Vagina (tissue), 2 donors: ENCODE results near the gene CACNG1.

ENCODE experiments used
- CTCF ChIP-seq, 3 experiments: fragments of 450-650 bp in 2 of 3; fragments of 200-600 bp in 1 of 3; sonication (generic) in 1 of 3; IDR thresholded peaks; one replicate each; pipeline ENCODE4 v1.5.1; 2017 to 2019; ENCODE audit warnings: antibody characterized with exemption in 3 of 3, mild to moderate bottlenecking in 2 of 3, moderate library complexity in 2 of 3
- POLR2A ChIP-seq, 2 donors: fragments of 450-650 bp; IDR thresholded peaks; one replicate each; pipeline ENCODE4 v1.6.1; 2017; ENCODE audit warnings: antibody characterized with exemption in 2 of 2, mild to moderate bottlenecking in 2 of 2, moderate library complexity in 2 of 2
- POLR2AphosphoS5 ChIP-seq, 2 donors: sonication (generic); formaldehyde crosslinking; IDR thresholded peaks; one replicate each; pipeline ENCODE4 v1.9.0; 2017; ENCODE audit warnings: antibody characterized with exemption in 2 of 2, mild to moderate bottlenecking in 2 of 2, low read depth in 1 of 2; ENCODE audit not compliant: insufficient read depth in 1 of 2

DNA sequence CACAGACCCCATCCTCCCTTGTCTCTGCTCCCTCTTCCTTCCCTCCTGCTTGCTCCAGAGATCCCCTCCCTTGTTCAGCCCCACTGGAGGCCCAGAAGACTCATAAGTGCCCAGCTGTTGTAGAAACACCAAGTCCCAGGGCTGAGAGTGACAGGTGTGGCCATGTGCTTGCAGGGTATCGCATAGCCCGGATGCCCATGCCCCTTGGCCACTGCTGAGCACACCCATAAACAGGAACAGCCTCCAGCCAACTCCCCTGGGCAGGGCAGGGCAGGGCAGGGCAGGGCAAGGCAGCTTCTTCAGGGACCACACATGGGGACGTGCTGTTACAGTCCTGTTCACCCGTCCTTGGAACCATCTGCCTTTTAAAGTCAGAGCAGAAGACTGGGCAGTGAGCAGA lies 2.0 kb downstream of the CACNG1 start:
- TF ChIP-seq CTCF (IDR thresholded peaks at IDR 0.05) (no peak), POLR2A (IDR thresholded peaks at IDR 0.05) (no peak), POLR2AphosphoS5 (IDR thresholded peaks at IDR 0.05; ENCODE audit: insufficient read depth in 1 of 2, low read depth in 1 of 2) (no peak)
